HG03196 (cell line): ENCODE results near the gene ANTXR1.

Source experiments
- ATAC-seq: cut with Tn5 transposase; IDR thresholded peaks from one replicate; pipeline ENCODE4 v1.9.1; 2021; ENCODE audit not compliant: unreplicated experiment

Gene ANTXR1

GRCh38 chr2:69131452-69131851 lies 118.5 kb downstream of the ANTXR1 start:
- no peak for ATAC-seq

- no peak for ATAC-seq
Observed at GRCh38 chr2:69131983-69132675, 119.2 kb downstream of the ANTXR1 start.

- ATAC-seq: no peak
Observed at GRCh38 chr2:69132960-69133590, 120.1 kb downstream of the ANTXR1 start.

DNA sequence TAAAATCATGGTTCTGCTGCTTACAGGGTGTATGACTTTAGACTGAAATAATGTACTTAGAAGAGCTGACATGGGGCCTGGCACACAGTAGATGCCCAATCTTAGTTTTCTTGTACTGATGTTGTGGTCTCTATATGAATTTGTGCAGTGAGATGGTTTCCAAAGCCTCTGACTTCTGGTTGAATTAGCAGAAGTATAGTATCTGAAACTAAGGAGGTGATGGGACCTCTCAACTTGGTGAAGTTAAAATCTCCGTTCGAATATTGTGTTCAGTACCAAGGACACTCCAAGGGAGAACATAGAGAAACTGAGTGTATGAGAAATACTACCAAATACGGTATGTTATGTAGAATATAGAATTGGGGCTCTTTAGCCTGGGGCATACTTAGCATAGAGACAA lies 120.9 kb downstream of the ANTXR1 start:
- ATAC-seq: no peak

- no peak for ATAC-seq
Observed at GRCh38 chr2:69134306-69134945, 121.4 kb downstream of the ANTXR1 start.

DNA sequence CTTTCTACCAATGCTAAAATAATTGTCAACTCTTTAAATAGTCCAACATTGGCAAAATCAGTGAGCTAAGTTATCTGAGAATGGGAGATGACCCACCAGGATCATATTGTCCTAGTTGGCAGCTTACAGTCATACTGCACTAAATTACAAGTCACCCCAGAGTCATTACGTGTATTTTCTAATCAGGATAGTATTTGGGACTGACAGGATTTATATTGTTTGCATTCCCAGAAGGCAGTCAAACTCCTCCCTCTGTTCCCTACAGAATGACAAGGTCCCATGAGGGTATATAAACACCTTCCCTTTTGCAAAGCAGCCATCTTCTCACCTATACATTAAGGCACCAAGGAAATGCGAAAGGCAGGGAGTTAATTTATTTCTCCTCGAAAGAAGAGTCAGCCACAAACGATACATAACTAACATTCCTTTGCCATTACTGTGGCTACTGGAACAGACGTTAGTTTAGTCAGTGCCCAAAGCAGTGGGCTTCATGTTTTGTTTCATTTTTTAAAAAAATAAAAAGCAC lies 125.3 kb downstream of the ANTXR1 start:
- ATAC-seq: no peak

GRCh38 chr2:69138793-69139459 lies 125.9 kb downstream of the ANTXR1 start:
- no peak for ATAC-seq

- ATAC-seq: no peak
Observed at GRCh38 chr2:69139778-69140670, 127.0 kb downstream of the ANTXR1 start.

DNA sequence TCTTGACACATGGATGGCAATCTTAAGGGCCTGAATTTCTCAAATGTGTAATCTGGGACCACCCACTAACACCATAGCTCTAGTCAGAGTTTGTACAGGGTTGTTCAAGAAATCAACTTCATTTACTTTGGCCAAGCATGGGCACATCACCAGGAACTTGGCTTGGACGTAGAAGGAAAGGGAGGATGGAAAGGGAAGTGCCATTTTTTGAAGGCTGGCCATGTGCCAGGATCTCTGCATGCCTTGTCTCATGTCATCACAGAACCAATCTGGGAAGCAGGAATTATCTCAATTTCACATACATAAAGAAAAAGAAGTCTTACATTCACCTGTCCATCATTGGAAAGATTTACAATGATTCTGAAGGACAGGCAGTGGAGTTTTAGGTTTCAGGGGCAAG lies 128.1 kb downstream of the ANTXR1 start:
- ATAC-seq: no peak

- no peak for ATAC-seq
Observed at GRCh38 chr2:69143748-69144360, 130.9 kb downstream of the ANTXR1 start.

- no peak for ATAC-seq
Observed at GRCh38 chr2:69145204-69145603, 132.2 kb downstream of the ANTXR1 start.

GRCh38 chr2:69147841-69148533 lies 135.0 kb downstream of the ANTXR1 start:
- no peak for ATAC-seq

- ATAC-seq: no peak
Observed at GRCh38 chr2:69149631-69150215, 136.7 kb downstream of the ANTXR1 start.

GRCh38 chr2:69151931-69152330 lies 139.0 kb downstream of the ANTXR1 start:
- ATAC-seq: no peak

GRCh38 chr2:69152847-69153583 lies 140.0 kb downstream of the ANTXR1 start:
- no peak for ATAC-seq

DNA sequence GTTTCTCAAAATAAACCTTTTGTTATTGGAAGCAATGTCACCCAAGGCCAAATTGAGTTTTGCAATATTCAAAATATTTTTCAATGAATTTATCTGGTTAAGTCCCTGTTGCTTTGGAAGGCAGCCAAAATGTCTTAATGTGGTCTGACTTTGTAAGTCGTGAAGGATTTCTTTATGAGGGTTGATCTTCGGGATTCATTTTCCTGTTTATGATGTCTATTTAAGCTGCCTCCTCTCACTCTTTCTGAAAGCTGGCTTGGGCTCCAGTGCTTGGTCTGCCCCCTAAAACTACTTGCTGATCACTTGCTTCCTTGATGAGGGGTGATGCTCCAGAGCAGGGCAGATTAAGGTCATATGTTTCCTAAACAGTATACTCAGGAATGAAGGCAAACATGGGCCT lies 141.1 kb downstream of the ANTXR1 start:
- ATAC-seq: no peak

GRCh38 chr2:69156624-69157023 lies 143.6 kb downstream of the ANTXR1 start:
- no peak for ATAC-seq

GRCh38 chr2:69157441-69157840 lies 144.5 kb downstream of the ANTXR1 start:
- no peak for ATAC-seq
